ENCODE measurements around the gene RFPL1.
"Not testable (repeated sequence)": the region's sequence is repeated elsewhere in the genome, so short reads cannot be mapped to it uniquely, and the experiment has no call there.

The RFPL1 gene

DNA sequence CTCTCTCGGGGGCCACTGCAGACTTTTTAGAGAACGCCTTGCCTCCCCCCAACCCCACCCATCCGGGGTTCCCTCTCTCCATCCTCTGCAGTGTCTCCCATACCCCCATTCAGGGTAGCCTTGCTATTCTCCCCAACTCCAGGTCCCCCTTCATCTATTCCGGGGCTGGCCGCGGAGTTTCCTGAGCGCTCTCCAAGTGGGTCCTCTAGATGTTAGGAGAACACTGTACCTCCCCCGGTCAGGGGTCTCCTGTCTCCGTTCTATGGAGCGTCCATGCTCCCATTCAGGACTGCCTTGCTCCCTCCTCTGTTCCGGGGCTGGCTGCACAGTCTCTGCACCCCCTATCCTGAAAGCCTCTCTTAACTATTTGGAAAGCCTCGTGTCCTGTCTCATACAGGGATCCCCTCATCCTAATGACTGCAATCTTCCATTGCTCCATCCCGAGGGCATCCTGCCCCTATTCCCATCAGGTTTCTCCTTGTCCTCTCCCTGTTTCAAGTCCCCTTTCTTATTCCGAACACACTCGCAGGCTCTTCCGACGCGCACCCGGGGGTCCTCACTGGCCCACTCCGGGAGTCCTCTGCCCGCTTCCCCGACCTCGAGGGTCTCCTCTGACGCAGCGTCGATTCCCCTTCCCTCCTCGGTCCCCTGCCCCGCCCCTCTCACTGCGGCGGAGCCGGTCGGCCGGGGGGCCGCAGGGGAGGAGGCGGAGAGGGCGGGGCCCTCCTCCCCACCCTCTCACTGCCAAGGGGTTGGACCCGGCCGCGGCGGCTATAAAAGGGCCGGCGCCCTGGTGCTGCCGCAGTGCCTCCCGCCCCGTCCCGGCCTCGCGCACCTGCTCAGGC, 41.3 kb downstream of the RFPL1 start, which contains the start of gene NEFH:
NEFH (plus strand) TSS at position 802 of the 845 bp plus-strand sequence. CDS start 45 bp downstream, outside the sequence.
- DNase-seq: no peak

DNA sequence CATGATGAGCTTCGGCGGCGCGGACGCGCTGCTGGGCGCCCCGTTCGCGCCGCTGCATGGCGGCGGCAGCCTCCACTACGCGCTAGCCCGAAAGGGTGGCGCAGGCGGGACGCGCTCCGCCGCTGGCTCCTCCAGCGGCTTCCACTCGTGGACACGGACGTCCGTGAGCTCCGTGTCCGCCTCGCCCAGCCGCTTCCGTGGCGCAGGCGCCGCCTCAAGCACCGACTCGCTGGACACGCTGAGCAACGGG, 41.8 kb downstream of the RFPL1 start:
- DNase-seq: no peak

DNA sequence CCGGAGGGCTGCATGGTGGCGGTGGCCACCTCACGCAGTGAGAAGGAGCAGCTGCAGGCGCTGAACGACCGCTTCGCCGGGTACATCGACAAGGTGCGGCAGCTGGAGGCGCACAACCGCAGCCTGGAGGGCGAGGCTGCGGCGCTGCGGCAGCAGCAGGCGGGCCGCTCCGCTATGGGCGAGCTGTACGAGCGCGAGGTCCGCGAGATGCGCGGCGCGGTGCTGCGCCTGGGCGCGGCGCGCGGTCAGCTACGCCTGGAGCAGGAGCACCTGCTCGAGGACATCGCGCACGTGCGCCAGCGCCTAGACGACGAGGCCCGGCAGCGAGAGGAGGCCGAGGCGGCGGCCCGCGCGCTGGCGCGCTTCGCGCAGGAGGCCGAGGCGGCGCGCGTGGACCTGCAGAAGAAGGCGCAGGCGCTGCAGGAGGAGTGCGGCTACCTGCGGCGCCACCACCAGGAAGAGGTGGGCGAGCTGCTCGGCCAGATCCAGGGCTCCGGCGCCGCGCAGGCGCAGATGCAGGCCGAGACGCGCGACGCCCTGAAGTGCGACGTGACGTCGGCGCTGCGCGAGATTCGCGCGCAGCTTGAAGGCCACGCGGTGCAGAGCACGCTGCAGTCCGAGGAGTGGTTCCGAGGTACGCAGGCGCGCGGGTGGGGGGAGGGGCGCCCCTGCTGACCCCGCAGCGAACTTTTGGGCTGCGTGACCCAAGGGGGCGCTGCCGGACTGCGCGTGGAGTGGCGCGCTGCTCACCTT, 42.3 kb downstream of the RFPL1 start:
- no peak for DNase-seq

DNA sequence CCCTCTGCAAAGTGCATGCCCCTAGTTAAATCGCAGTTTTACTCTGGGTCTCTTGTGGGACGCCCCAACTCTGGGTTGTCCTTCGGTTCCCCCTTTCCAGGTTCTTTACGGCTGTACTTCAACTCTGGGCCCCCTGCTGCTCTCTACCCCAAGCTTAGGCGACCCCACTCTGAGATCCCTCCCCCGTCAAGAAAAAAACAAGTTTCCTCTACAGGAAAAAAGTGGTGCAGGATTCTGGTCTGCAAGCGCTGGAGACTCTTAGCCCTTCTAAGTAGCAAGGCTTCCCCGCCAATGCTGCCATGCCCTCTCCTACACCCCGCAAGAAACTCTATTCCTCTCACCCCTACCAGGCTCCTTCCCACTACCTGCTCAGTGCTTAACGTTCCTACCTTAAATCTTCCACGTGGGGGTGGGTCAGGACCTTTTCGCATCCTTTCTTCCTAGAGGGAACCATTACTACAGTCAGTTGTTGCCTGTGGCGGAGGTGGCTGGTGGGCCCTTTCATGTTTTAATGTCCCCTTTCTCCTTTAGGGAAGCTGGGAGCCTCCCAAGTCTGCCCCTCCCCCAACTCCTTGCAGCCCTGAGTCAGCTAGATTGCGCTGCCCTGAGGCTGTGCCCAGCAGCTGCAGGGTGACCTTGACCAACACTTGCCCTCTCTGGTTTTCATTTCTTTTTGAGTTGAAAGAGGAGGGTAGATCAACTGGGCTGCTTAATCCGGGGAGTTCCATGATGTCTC, 43.0 kb downstream of the RFPL1 start:
- DNase-seq: no peak

DNA sequence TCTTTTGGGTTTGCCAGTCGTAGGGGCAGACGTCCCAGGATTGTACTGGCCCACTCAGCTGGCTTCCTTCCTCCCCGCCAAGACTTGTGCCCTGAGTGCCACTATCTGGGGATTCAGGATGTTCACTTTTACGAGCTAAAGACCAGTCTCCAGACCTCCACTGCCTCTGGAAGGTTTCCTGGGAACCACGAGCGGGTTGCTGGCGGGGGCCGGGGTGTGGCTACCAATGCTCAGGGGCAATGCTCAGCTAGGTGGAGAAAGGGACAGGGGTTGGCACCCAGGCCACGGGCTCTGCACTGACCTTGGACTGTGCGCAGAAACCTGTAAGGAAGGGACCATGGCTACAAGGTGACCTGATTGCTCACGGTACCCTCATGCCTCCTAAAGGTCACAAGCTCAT, 43.9 kb downstream of the RFPL1 start:
- DNase-seq: no peak

DNA sequence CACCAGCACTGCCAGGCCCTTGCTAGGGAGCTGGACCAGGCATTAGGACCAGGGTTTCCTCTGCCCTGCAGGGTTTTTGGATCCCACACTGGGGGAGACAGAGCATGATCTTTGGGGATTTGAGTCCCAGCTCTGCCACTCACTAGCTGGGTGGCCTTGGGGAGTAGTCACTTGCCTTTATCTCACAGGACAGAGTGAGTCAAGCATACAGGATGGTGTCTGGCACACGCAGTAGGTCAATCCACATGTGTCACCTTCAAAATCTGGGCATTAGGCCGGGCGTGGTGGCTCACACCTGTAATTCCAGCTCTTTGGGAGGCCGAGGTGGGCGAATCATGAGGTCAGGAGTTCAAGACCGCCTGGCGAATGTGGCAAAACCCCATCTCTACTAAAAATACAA, 44.3 kb downstream of the RFPL1 start:
- DNase-seq: no peak

DNA sequence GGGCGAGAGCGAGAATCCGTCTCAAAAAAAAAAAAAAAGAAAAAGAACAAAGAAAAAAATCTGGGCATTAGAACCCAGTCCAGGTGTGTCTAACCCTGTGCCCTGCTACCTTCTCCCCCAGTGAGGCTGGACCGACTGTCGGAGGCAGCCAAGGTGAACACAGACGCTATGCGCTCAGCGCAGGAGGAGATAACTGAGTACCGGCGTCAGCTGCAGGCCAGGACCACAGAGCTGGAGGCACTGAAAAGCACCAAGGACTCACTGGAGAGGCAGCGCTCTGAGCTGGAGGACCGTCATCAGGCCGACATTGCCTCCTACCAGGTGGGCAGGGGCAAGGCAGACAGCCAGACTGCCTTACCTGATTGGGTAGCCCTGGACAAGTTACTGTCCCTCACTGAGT, 44.9 kb downstream of the RFPL1 start:
- DNase-seq: no peak

DNA sequence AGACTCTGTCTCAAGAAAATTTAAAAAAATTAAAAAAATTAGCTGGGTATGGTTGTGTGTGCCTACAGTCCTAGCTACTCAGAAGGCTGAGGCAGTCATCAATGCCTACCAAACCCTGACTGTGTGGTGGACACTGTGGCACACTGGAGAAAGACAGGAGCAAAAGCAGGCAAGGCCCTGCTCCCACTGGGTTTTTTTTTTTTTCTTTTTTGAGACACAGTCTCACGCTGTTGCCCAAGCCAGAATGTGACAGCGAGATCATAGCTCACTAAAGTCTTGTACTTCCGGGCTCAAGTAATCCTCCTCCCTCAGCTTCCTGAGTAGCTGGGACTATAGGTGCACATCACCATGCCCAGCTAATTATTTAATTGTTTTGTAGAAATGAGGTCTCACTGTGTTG, 46.3 kb downstream of the RFPL1 start:
- DNase-seq: no peak

DNA sequence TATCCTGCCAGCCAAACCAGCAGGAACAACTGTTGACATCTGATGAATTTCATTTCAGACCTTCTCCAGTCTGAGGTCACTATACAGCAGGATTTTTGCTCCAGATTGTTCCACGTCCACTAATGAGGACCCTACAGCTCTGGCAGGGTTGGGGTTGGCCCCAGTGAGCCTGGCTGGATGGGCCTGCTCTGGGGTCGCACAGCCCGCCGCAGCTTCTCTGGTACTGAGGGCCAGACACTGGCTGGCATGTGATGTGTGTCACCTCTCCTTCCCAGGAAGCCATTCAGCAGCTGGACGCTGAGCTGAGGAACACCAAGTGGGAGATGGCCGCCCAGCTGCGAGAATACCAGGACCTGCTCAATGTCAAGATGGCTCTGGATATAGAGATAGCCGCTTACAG, 47.1 kb downstream of the RFPL1 start:
- no peak for DNase-seq

DNA sequence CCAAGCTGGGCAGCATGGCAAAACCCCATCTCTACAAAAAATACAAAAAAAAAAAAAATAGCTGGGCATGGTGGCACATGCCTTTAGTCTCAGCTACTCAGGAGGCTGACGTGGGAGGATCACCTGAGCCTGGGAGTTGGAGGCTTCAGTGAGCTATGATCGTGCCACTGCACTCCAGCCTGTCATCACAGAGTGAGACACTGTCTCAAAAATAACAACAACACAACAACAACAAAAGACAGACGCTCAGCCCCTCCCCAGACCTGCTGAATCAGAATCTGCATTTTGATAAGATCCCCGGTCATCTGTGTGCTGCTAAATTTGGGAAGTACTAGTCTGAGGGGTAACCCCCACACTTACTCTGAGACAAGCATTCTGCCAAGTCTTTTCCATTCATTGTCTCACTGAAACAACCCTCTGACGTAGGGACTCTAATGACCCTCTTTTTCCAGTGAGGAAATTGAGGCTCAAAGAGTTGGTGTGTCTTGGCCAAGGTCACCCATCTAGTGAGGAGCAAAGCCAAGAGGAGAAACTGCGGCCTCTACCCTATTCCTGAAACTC, 49.1 kb downstream of the RFPL1 start:
- DNase-seq: no peak

DNA sequence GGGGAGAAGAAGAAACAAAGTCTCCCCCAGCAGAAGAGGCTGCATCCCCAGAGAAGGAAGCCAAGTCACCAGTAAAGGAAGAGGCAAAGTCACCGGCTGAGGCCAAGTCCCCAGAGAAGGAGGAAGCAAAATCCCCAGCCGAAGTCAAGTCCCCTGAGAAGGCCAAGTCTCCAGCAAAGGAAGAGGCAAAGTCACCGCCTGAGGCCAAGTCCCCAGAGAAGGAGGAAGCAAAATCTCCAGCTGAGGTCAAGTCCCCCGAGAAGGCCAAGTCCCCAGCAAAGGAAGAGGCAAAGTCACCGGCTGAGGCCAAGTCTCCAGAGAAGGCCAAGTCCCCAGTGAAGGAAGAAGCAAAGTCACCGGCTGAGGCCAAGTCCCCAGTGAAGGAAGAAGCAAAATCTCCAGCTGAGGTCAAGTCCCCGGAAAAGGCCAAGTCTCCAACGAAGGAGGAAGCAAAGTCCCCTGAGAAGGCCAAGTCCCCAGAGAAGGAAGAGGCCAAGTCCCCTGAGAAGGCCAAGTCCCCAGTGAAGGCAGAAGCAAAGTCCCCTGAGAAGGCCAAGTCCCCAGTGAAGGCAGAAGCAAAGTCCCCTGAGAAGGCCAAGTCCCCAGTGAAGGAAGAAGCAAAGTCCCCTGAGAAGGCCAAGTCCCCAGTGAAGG, 50.9 kb downstream of the RFPL1 start:
- not testable (repeated sequence) for DNase-seq

DNA sequence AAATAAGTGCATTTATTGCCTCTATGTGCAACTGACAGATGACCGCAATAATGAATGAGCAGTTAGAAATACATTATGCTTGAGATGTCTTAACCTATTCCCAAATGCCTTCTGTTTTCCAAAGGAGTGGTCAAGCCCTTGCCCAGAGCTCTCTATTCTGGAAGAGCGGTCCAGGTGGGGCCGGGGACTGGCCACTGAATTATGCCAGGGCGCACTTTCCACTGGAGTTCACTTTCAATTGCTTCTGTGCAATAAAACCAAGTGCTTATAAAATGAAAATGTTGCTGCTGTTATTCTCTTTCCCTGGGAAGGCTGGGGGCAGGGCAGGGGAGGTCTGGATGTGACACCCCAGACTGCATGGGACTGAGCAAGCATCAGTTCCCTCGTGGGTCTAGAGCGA, 52.6 kb downstream of the RFPL1 start:
- no peak for DNase-seq
